Measurements from ENCODE around the gene CFB.

DNA sequence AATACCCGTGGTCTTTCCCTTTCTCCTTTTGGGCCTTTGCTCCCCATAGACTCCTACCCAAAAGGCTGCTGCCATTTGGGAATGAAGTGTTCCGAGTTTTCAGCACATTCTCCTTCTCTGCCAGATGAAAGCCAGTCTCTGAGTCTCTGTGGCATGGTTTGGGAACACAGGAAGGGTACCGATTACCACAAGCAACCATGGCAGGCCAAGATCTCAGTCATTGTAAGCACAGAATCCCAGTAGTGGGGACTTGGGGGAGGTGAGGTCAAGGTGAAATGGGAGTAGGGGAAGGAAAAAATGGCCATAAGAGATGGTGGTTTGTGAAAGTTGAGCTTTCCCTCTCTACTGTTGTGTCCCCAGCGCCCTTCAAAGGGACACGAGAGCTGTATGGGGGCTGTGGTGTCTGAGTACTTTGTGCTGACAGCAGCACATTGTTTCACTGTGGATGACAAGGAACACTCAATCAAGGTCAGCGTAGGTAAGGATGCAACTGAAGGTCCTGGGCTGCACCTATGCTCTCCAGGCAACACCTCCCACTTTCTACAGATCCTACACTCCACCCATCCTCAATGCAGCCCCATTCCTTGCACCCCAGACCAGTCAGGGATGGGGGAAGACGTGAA lies 4.1 kb downstream of the CFB start:
- TF ChIP-seq RAD21 (IDR thresholded peaks at IDR 0.05) (no peak), CTCF (IDR thresholded peaks at IDR 0.05; ENCODE audit: low read depth, low read length, missing input control) (no peak), ATF3 (IDR thresholded peaks at IDR 0.05) (no peak), SP1 (IDR thresholded peaks at IDR 0.05) (no peak), EGR1 (IDR thresholded peaks at IDR 0.05; ENCODE audit: low read depth in 2 of 2) (no peak), TAF1 (conservative IDR thresholded peaks at IDR 0.05) (no peak), YY1 (IDR thresholded peaks at IDR 0.05) (no peak), ZBTB33 (IDR thresholded peaks at IDR 0.05) (no peak)
- TF ChIP-seq, protein P1, sequence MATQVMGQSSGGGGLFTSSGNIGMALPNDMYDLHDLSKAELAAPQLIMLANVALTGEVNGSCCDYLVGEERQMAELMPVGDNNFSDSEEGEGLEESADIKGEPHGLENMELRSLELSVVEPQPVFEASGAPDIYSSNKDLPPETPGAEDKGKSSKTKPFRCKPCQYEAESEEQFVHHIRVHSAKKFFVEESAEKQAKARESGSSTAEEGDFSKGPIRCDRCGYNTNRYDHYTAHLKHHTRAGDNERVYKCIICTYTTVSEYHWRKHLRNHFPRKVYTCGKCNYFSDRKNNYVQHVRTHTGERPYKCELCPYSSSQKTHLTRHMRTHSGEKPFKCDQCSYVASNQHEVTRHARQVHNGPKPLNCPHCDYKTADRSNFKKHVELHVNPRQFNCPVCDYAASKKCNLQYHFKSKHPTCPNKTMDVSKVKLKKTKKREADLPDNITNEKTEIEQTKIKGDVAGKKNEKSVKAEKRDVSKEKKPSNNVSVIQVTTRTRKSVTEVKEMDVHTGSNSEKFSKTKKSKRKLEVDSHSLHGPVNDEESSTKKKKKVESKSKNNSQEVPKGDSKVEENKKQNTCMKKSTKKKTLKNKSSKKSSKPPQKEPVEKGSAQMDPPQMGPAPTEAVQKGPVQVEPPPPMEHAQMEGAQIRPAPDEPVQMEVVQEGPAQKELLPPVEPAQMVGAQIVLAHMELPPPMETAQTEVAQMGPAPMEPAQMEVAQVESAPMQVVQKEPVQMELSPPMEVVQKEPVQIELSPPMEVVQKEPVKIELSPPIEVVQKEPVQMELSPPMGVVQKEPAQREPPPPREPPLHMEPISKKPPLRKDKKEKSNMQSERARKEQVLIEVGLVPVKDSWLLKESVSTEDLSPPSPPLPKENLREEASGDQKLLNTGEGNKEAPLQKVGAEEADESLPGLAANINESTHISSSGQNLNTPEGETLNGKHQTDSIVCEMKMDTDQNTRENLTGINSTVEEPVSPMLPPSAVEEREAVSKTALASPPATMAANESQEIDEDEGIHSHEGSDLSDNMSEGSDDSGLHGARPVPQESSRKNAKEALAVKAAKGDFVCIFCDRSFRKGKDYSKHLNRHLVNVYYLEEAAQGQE (IDR thresholded peaks at IDR 0.05): no peak
